Measurements from ENCODE around the gene PELO.

The PELO gene

GRCh38 chr5:52804981-52805380 is 17.3 kb downstream of the PELO start:
- TF ChIP-seq CTCF (IDR thresholded peaks at IDR 0.05; ENCODE audit: low read depth, low read length, missing control alignments): no peak
- no peak for DNase-seq (ENCODE audit: low read depth)
- H3K4me3 ChIP-seq (ENCODE audit: low read depth, low read length): no peak overlapping the region

DNA sequence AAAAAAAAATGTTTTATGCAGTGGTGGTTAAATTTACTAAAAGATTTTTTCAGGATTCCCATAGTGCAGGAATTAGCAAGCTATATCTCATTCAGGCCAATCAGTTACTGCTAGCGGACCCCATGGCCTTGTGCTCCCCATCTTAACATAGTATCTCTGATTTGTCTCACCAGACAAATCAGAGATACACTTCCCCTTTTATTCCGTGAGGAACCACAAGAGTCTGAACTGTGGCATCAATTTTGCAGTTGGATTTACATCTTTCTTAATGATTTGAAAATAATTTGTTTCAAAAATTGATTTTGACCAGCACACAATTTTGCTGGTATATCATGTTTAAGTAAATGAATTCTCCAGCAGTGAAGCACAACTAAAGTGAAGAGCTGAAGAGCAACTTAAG is 17.9 kb downstream of the PELO start:
- H3K4me3 ChIP-seq (ENCODE audit: low read depth, low read length): no peak overlapping the region
- TF ChIP-seq CTCF (IDR thresholded peaks at IDR 0.05; ENCODE audit: low read depth, low read length, missing control alignments): no peak
- no peak for DNase-seq (ENCODE audit: low read depth)

GRCh38 chr5:52807037-52807436 is 19.3 kb downstream of the PELO start:
- no peak for TF ChIP-seq CTCF (IDR thresholded peaks at IDR 0.05; ENCODE audit: low read depth, low read length, missing control alignments)
- H3K4me3 ChIP-seq (ENCODE audit: low read depth, low read length): no peak overlapping the region
- no peak for DNase-seq (ENCODE audit: low read depth)

DNA sequence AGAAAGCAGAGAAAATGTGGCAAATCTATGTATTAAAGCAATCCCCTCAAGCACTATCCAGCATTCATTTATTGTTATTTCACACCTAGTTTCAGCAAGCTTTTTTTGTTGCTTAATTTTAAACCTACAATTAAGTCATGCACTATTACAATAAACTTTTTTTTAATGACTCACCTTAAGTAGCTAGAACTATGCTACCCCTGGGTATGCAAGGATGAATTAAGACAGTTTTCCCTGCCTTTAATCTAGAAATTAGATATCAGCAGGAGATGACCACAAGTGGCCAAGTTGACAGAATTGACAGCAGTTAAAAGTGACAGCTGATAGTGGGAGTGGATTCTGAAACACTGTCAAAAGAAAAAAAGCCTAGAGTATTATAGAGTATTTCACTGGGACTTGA is 20.0 kb downstream of the PELO start:
- H3K4me3 ChIP-seq (ENCODE audit: low read depth, low read length): no peak overlapping the region
- TF ChIP-seq CTCF (IDR thresholded peaks at IDR 0.05; ENCODE audit: low read depth, low read length, missing control alignments): no peak
- DNase-seq (ENCODE audit: low read depth): no peak

- no peak for TF ChIP-seq CTCF (IDR thresholded peaks at IDR 0.05; ENCODE audit: low read depth, low read length, missing control alignments)
- DNase-seq (ENCODE audit: low read depth): no peak
- H3K4me3 ChIP-seq (ENCODE audit: low read depth, low read length): no peak overlapping the region
Observed at GRCh38 chr5:52808316-52808901, 20.7 kb downstream of the PELO start.

- TF ChIP-seq CTCF (IDR thresholded peaks at IDR 0.05; ENCODE audit: low read depth, low read length, missing control alignments): no peak
- no peak overlapping the region for H3K4me3 ChIP-seq (ENCODE audit: low read depth, low read length)
- DNase-seq (ENCODE audit: low read depth): no peak
Observed at GRCh38 chr5:52809884-52810283, 22.2 kb downstream of the PELO start.

GRCh38 chr5:52810426-52810825 is 22.7 kb downstream of the PELO start:
- TF ChIP-seq CTCF (IDR thresholded peaks at IDR 0.05; ENCODE audit: low read depth, low read length, missing control alignments): no peak
- no peak for DNase-seq (ENCODE audit: low read depth)
- H3K4me3 ChIP-seq (ENCODE audit: low read depth, low read length): no peak overlapping the region
